HCT116 (cell line): Measurements from ENCODE around the gene RNF166. TPM values are rescaled to one million over a fixed set of nuclear protein-coding genes. Genes with fewer than 3 reads are reported as not detected.

Experiments used
- ATAC-seq: fragments of 200-7000 bp; cut with Tn5 transposase; 2 replicates; pipeline ENCODE4 v1.9.1; 2020; ENCODE audit warnings: mild to moderate bottlenecking, moderate library complexity
- BruUV-seq: library from RNA; stranded (reverse); fragments of 400-500 nt; replicated peaks from 2 replicates; lab custom pipeline; 2021; lab: Mats Ljungman, UMichigan
- CTCF ChIA-PET: fragments of 300-600 bp; sonication (Branson Sonifier 250); formaldehyde crosslinking; loops from one replicate; lab custom pipeline; 2021; ENCODE audit warnings: antibody characterized with exemption; lab: Charles Lee
- POLR2A ChIA-PET: fragments of 300-600, 350-600 bp; sonication (Branson Sonifier 250); formaldehyde crosslinking; loops from one replicate; lab custom pipeline; 2021; ENCODE audit warnings: antibody characterized with exemption; lab: Charles Lee
- RAD21 ChIA-PET, 2 experiments: fragments of 300-600 bp; sonication (Branson Sonifier 250); formaldehyde crosslinking; loops; one replicate each; lab custom pipeline; 2023; ENCODE audit warnings: low total read pairs in 2 of 2; ENCODE audit not compliant: uncharacterized antibody in 2 of 2, unreplicated experiment in 2 of 2, low non-redundant PET in 1 of 2; lab: Charles Lee
- DNase-seq: peaks from one replicate; pipeline ENCODE4 v3.0.0-alpha.2; 2010; ENCODE audit warnings: low read depth, low spot score
- H2AFZ ChIP-seq: fragments of 200-600 bp; shearing (Covaris generic), sonication (generic); 2 replicates; pipeline ENCODE4 v1.6.1; 2017; ENCODE audit warnings: low read depth, mixed run types, mixed read lengths, antibody characterized with exemption, low read length; ENCODE audit not compliant: poor library complexity, severe bottlenecking
- H3K27ac ChIP-seq: 2 replicates; pipeline ENCODE4 v1.5.1; 2012; ENCODE audit warnings: low read depth, low read length
- H3K27me3 ChIP-seq: fragments of 200-600 bp; sonication (generic); 2 replicates; pipeline ENCODE4 v1.6.1; 2016; ENCODE audit warnings: mixed run types, low read length, mixed read lengths; ENCODE audit not compliant: insufficient read depth
- H3K36me3 ChIP-seq, 2 experiments: fragments of 200-500 bp in 1 of 2; fragments of 200-600 bp in 1 of 2; sonication (Bioruptor generic) in 1 of 2; sonication (generic) in 1 of 2; 2 replicates each; pipeline versions ENCODE4 v1.5.1 to v1.6.1; 2014 to 2016; ENCODE audit warnings: low read length in 2 of 2, inconsistent platforms in 1 of 2, mixed read lengths in 1 of 2, mixed run types in 1 of 2; ENCODE audit not compliant: insufficient read depth in 2 of 2, control insufficient read depth in 1 of 2
- H3K4me1 ChIP-seq, 2 experiments: fragments of 200-600 bp in 1 of 2; sonication (generic) in 1 of 2; 2 replicates each; pipeline versions ENCODE4 v1.5.1 to v1.6.1; 2012 to 2017; ENCODE audit warnings: low read length in 2 of 2, inconsistent platforms in 1 of 2, mild to moderate bottlenecking in 1 of 2, mixed read lengths in 1 of 2, mixed run types in 1 of 2, moderate library complexity in 1 of 2; ENCODE audit not compliant: insufficient read depth in 2 of 2, control insufficient read depth in 1 of 2
- H3K4me2 ChIP-seq: fragments of 200-600 bp; sonication (generic); 2 replicates; pipeline ENCODE4 v1.6.1; 2017; ENCODE audit warnings: mixed run types, low read length, mixed read lengths
- H3K4me3 ChIP-seq, 2 experiments: fragments of 200-600 bp in 1 of 2; sonication (generic) in 1 of 2; replicated peaks in 1 of 2; 2 replicates each; pipeline ENCODE4 v1.5.1; 2011 to 2016; ENCODE audit warnings: low read length in 2 of 2, control low read depth in 1 of 2, low read depth in 1 of 2, mild to moderate bottlenecking in 1 of 2, mixed read lengths in 1 of 2, mixed run types in 1 of 2
- H3K79me2 ChIP-seq: fragments of 200-600 bp; sonication (generic); 2 replicates; pipeline ENCODE4 v1.6.1; 2017; ENCODE audit warnings: mild to moderate bottlenecking, mixed run types, low read length, moderate library complexity, mixed read lengths; ENCODE audit not compliant: insufficient read depth
- H3K9ac ChIP-seq: fragments of 200-600 bp; sonication (generic); 2 replicates; pipeline ENCODE4 v1.6.1; 2016; ENCODE audit warnings: low read length, mixed read lengths
- H3K9me2 ChIP-seq: fragments of 200-600 bp; sonication (generic), shearing (Covaris generic); 2 replicates; pipeline ENCODE4 v1.6.1; 2017; ENCODE audit warnings: mixed run types, mild to moderate bottlenecking, moderate library complexity; ENCODE audit not compliant: insufficient read depth
- H3K9me3 ChIP-seq, 2 experiments: fragments of 200-500 bp in 1 of 2; fragments of 200-600 bp in 1 of 2; sonication (Bioruptor generic) in 1 of 2; sonication (generic) in 1 of 2; 2 replicates each; pipeline ENCODE4 v1.6.1; 2014 to 2017; ENCODE audit warnings: low read length in 2 of 2, mixed read lengths in 2 of 2, inconsistent platforms in 1 of 2, low read depth in 1 of 2, mild to moderate bottlenecking in 1 of 2, mixed run types in 1 of 2, moderate library complexity in 1 of 2; ENCODE audit not compliant: control insufficient read depth in 1 of 2, insufficient read depth in 1 of 2
- H4K20me1 ChIP-seq: fragments of 200-600 bp; sonication (generic), shearing (Covaris generic); 2 replicates; pipeline ENCODE4 v1.6.1; 2017; ENCODE audit warnings: mixed run types, mild to moderate bottlenecking, moderate library complexity; ENCODE audit not compliant: insufficient read depth
- CBX3 ChIP-seq: IDR thresholded peaks from 2 replicates; pipeline ENCODE4 v1.6.1; 2012; ENCODE audit warnings: low read depth
- CEBPB ChIP-seq: IDR thresholded peaks from 2 replicates; pipeline ENCODE4 v1.6.1; 2012; ENCODE audit warnings: low read depth
- EGR1 ChIP-seq: IDR thresholded peaks from 2 replicates; pipeline ENCODE4 v1.6.1; 2012; ENCODE audit warnings: low read depth
- EZH2 ChIP-seq: fragments of 200-600 bp; sonication (generic); IDR thresholded peaks from 2 replicates; pipeline ENCODE4 v1.6.1; 2017; ENCODE audit warnings: antibody characterized with exemption, mixed run types
- EZH2phosphoT487 ChIP-seq: fragments of 200-600 bp; IDR thresholded peaks from 2 replicates; pipeline ENCODE4 v1.6.1; 2018; ENCODE audit warnings: antibody characterized with exemption, borderline replicate concordance
- JUND ChIP-seq: IDR thresholded peaks from 2 replicates; pipeline ENCODE4 v1.6.1; 2012
- MAX ChIP-seq: IDR thresholded peaks from 2 replicates; pipeline ENCODE4 v1.6.1; 2012
- POLR2A ChIP-seq: IDR thresholded peaks from 2 replicates; pipeline ENCODE4 v1.7.0; 2011; ENCODE audit warnings: borderline replicate concordance; ENCODE audit not compliant: insufficient read depth, insufficient read length; ENCODE audit errors: extremely low read depth
- RAD21 ChIP-seq: IDR thresholded peaks from 2 replicates; pipeline ENCODE4 v1.6.1; 2012; ENCODE audit warnings: low read depth, mild to moderate bottlenecking
- SRF ChIP-seq: IDR thresholded peaks from 2 replicates; pipeline ENCODE4 v1.6.1; 2012; ENCODE audit warnings: low read depth
- TCF7L2 ChIP-seq: IDR thresholded peaks from 2 replicates; pipeline ENCODE4 v1.7.0; 2011; ENCODE audit warnings: borderline replicate concordance, inconsistent platforms; ENCODE audit not compliant: insufficient read depth, insufficient read length; ENCODE audit errors: extremely low read depth
- ZFX ChIP-seq: fragments of 450-650 bp; IDR thresholded peaks from 2 replicates; pipeline ENCODE4 v1.6.1; 2017
- intact Hi-C: fragments of 100-400 bp; cut with micrococcal nuclease; formaldehyde crosslinking; loops from 2 replicates; pipeline ENCODE4 v1.10.0; 2022
- total RNA-seq: library from RNA; stranded (reverse); gene quantifications from one replicate; pipeline ENCODE4 v1.2.1, GENCODE V29; 2021; ENCODE audit not compliant: unreplicated experiment

Gene RNF166
- total RNA-seq, 1 experiment from 2014 or later: 39.4 TPM

- peak; percentile 99 for TF ChIP-seq MAX
- TF ChIP-seq RAD21: no peak
- TF ChIP-seq SRF: peak; percentile 99
- no peak for TF ChIP-seq JUND
- peak; percentile 60 for TF ChIP-seq TCF7L2
- TF ChIP-seq CEBPB: no peak
- TF ChIP-seq CBX3: no peak
- peak; percentile 97; the same call in 1 of the 2 replicates for TF ChIP-seq ZFX
- TF ChIP-seq, all 23 proteins: peak for 9
These were observed at the start of gene RNF166, which contains the start of gene CTU2 (continued) for GRCh38 chr16:88706229-88706964.

- Histone ChIP-seq H3K9me2 (no peaks in the 10 kb centered on the region), H3K27ac (peak overlapping the region; percentile 15; the same call in 1 of the 2 replicates), H3K79me2 (peaks cover 95% of the 10 kb centered on the region), H3K9ac (no peak overlapping the region), H3K4me2 (no peak overlapping the region), H3K4me3 (no peak overlapping the region), H3K4me1 (peaks cover 0 to 15% of the 10 kb centered on the region in 2 experiments; a peak in 1 of 4 replicates), H3K36me3 (peaks cover 2 to 11% of the 10 kb centered on the region in 2 experiments; a peak in 2 of 4 replicates), H2AFZ (no peak overlapping the region), H3K9me3 (no peaks in the 10 kb centered on the region), H3K27me3 (no peaks in the 10 kb centered on the region), H4K20me1 (peaks cover 16% of the 10 kb centered on the region; the same call in 1 of the 2 replicates)
- no peak for DNase-seq
- TF ChIP-seq ZFX (no peak), EZH2 (no peak), EGR1 (no peak), POLR2A (no peak), EZH2phosphoT487 (no peak)
- intact Hi-C loops: no loop called here
- ATAC-seq: no peak
- BruUV-seq: no TSS peak
- POLR2A ChIA-PET: no interaction called here
- RAD21 ChIA-PET: no interaction called here
- CTCF ChIA-PET: interaction anchor here (3.1 kb wide), 1 partner anchor 18 kb away, joined by 11 read pairs; no protein-coding TSS in a partner anchor
These were observed 48.9 kb upstream of the RNF166 start for GRCh38 chr16:88754912-88755744.
